ENCODE measurements around the gene PVALEF. TPM values are rescaled to one million over a fixed set of nuclear protein-coding genes. Genes with fewer than 3 reads are reported as not detected.

The PVALEF gene
- total RNA-seq, 4 donors from 2014 or later = not detected

GRCh38 chr17:81200201-81200600 is 34.9 kb downstream of the PVALEF start:
- Histone ChIP-seq H3K27ac (no peak overlapping the region), H3K4me3 (replicated peaks in 1 of 3) (no peak overlapping the region), H3K36me3 (no peaks in the 10 kb centered on the region), H3K4me1 (no peaks in the 10 kb centered on the region), H3K9me3 (no peaks in the 10 kb centered on the region), H3K27me3 (no peaks in the 10 kb centered on the region)
- no peak for DNase-seq
- 93 to 98% methylated on average over 13 to 16 of the region's 18 CpGs for WGBS, 2 donors
- no peak for TF ChIP-seq CTCF (IDR thresholded peaks at IDR 0.05)
- TF ChIP-seq POLR2A (IDR thresholded peaks at IDR 0.05) = no peak
- intact Hi-C loops (cut with DNase I) = no loop called here

DNA sequence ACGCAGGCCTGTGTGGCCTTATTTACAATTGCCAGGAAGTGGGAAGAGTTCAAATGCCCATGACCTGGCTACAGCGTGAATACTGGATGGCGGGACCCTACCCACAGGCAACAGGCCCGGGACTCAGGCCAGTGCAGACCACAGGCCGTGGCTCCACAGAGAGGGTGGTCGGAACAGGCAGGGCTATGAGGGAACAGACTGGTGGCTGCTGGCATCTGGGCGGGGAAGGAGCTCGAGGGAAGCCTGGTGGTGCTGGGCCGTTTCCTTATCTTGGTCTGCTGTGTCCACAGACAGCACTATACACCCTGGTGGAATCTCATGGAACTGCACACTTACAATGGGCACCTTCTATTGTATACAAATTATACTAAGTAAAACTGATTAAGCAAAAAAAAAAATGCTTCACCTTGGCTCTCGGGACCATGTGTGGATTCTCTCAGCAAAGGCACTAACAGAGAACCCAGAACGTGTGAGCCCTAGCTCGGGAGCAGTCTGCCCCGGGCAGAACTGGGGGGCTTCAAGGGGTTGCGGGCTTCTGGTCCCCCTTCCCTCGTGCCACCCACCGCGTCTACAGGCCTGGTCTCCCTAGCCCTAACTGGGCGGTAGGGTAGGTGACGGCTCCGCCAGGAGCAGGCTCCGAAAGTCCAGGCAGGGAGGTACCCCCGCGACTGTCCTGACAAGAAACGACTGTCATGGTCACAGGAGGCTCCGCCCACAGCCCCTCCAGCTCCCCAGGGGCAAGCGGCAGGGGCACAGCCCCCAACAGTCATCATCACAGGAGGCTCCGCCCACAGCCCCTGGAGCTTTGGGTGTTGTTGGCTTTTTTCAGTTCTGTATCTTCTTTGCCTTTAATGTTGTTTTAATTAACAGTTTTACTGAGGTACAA is 35.6 kb downstream of the PVALEF start:
- Histone ChIP-seq H3K4me1 (no peaks in the 10 kb centered on the region), H3K4me3 (replicated peaks in 1 of 3) (no peak overlapping the region), H3K9me3 (no peaks in the 10 kb centered on the region), H3K27ac (no peak overlapping the region), H3K36me3 (no peaks in the 10 kb centered on the region), H3K27me3 (no peaks in the 10 kb centered on the region)
- intact Hi-C loops (cut with DNase I) = no loop called here
- peak in 1 of 2 donors; percentile 23 for DNase-seq
- WGBS, 2 donors = 77 to 78% methylated on average over 25 to 27 of the region's 27 CpGs
- TF ChIP-seq POLR2A (IDR thresholded peaks at IDR 0.05) (no peak), CTCF (IDR thresholded peaks at IDR 0.05) (peak in 5 of 6 experiments; percentile 25 to 44 (median 32))

- Histone ChIP-seq H3K27me3 (no peaks in the 10 kb centered on the region), H3K4me1 (no peaks in the 10 kb centered on the region), H3K9me3 (no peaks in the 10 kb centered on the region), H3K27ac (no peak overlapping the region), H3K4me3 (replicated peaks in 1 of 3) (no peak overlapping the region), H3K36me3 (no peaks in the 10 kb centered on the region)
- 98 to 99% methylated on average over 10 of the region's 10 CpGs for WGBS, 2 donors
- intact Hi-C loops (cut with DNase I) = no loop called here
- DNase-seq = no peak
- TF ChIP-seq CTCF (IDR thresholded peaks at IDR 0.05) (no peak), POLR2A (IDR thresholded peaks at IDR 0.05) (no peak)
Observed at GRCh38 chr17:81202318-81202717, 37.0 kb downstream of the PVALEF start.

DNA sequence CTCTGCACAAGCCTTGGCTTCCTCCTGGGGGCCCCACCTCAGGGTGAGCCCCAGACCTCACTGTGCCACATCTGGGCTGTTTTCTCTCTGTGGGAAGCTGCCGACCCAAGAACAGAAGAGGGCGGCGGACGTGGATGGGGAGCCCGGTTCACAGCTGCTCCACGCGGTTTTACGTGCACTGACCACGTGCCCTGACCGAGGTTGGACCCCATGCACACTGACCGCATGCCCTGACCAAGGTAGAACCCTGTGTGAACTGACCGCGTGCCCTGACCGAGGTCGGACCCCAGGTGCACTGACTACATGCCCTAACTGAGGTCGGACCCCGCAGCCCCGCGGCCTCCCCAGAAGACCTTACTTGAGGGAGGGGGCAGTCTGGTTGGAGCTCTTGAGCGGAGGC is 37.8 kb downstream of the PVALEF start:
- TF ChIP-seq CTCF (IDR thresholded peaks at IDR 0.05) (no peak), POLR2A (IDR thresholded peaks at IDR 0.05) (no peak)
- DNase-seq = no peak
- Histone ChIP-seq H3K36me3 (no peaks in the 10 kb centered on the region), H3K4me1 (no peaks in the 10 kb centered on the region), H3K27me3 (no peaks in the 10 kb centered on the region), H3K27ac (no peak overlapping the region), H3K4me3 (replicated peaks in 1 of 3) (no peak overlapping the region), H3K9me3 (no peaks in the 10 kb centered on the region)
- 96 to 100% methylated on average over 1 to 20 of the region's 20 CpGs for WGBS, 2 donors
- intact Hi-C loops (cut with DNase I) = no loop called here

DNA sequence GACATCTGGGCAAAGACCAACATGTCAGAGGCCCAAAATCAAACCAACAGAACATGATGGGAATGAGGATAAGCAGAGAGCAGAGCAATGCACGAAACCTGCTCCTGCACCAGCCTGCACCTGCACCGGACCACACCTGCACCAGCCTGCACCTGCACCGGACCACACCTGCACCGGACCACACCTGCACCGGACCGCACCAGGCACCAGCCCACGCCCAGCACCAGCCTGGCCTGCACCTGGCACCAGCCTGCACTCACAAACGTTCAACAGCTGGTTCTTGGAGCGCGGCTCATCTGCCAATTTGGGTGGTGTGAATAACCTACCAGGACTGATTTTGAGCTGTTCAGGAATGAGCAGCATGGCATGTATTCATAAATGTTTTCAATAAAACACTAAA is 39.3 kb downstream of the PVALEF start:
- DNase-seq = no peak
- H3K27me3 ChIP-seq = no peaks in the 10 kb centered on the region
- H3K9me3 ChIP-seq = no peaks in the 10 kb centered on the region
- intact Hi-C loops (cut with DNase I) = no loop called here
- no peaks in the 10 kb centered on the region for H3K36me3 ChIP-seq
- H3K4me1 ChIP-seq = no peaks in the 10 kb centered on the region
- WGBS, 2 donors = 87 to 100% methylated on average over 4 to 10 of the region's 10 CpGs
- no peak overlapping the region for H3K27ac ChIP-seq
- TF ChIP-seq POLR2A (IDR thresholded peaks at IDR 0.05) (no peak), CTCF (IDR thresholded peaks at IDR 0.05) (no peak)
- H3K4me3 ChIP-seq (replicated peaks in 1 of 3) = no peak overlapping the region
